Ovary (tissue), 9 donors: ENCODE measurements around the gene NAP1L2. TPM values are rescaled to one million over a fixed set of nuclear protein-coding genes. Genes with fewer than 3 reads are reported as not detected.
A peak's percentile ranks its signal among the peaks of the same experiment; 100 is the strongest.
"Not testable (repeated sequence)": the region's sequence is repeated elsewhere in the genome, so short reads cannot be mapped to it uniquely, and the experiment has no call there.

ENCODE experiments used
- DNase-seq, 5 donors: peaks; one replicate each; pipeline ENCODE4 v3.0.0-alpha.2; 2019 to 2020
- H3K27ac ChIP-seq, 2 donors: fragments of 200-600 bp; one replicate each; pipeline versions ENCODE4 v1.5.1 to v1.8.0; 2019 to 2022
- H3K27me3 ChIP-seq: fragments of 200-600 bp; one replicate; pipeline ENCODE4 v1.8.0; 2022
- H3K36me3 ChIP-seq: fragments of 200-600 bp; sonication (generic); one replicate; pipeline ENCODE4 v1.5.1; 2019
- H3K4me1 ChIP-seq: one replicate; pipeline ENCODE4 v1.8.1; 2013; ENCODE audit warnings: mild to moderate bottlenecking, moderate library complexity; ENCODE audit not compliant: insufficient read depth
- H3K4me3 ChIP-seq: fragments of 200-600 bp; sonication (generic); one replicate; pipeline ENCODE4 v1.5.1; 2017
- H3K9me3 ChIP-seq, 2 donors: fragments of 200-600 bp in 1 of 2; sonication (generic) in 1 of 2; one replicate each; pipeline versions ENCODE4 v1.5.1 to v1.8.1; 2013 to 2019; ENCODE audit warnings: mild to moderate bottlenecking in 1 of 2, moderate library complexity in 1 of 2
- CTCF ChIP-seq, 3 donors: fragments of 450-650 bp in 2 of 3; fragments of 200-600 bp in 1 of 3; IDR thresholded peaks; one replicate each; pipeline versions ENCODE4 v1.5.1 to v1.8.0; 2016 to 2022; ENCODE audit warnings: antibody characterized with exemption in 3 of 3, mild to moderate bottlenecking in 1 of 3
- EP300 ChIP-seq: sonication (generic); formaldehyde crosslinking; IDR thresholded peaks from one replicate; pipeline ENCODE4 v1.6.1; 2017; ENCODE audit warnings: antibody characterized with exemption
- POLR2A ChIP-seq: fragments of 450-650 bp; IDR thresholded peaks from one replicate; pipeline ENCODE4 v1.6.1; 2017; ENCODE audit warnings: antibody characterized with exemption, mild to moderate bottlenecking, moderate library complexity
- WGBS, 3 donors: extraction: QIAGEN DNeasy Blood & Tissue Kit in 1 of 3; methylation state at CpG; one replicate each; pipeline versions ENCODE4 v1.1.5 to v1.1.7; 2013 to 2017; 5-methylcytosine and 5-hydroxymethylcytosine counted together
- intact Hi-C, 4 donors: fragments of 100-400 bp; cut with DNase I; formaldehyde crosslinking; loops; one replicate each; pipeline versions ENCODE4 v1.11.0 to v1.15.1; 2022 to 2023
- polyA plus RNA-seq, 2 donors: library from polyadenylated mRNA; stranded (reverse); fragments of 200-250 nt in 1 of 2; fragments of 350-450 nt in 1 of 2; fragmentation: Illumina TruSeq in 1 of 2; extraction: RNeasy Lipid Tissue Mini Kit (QIAGEN cat#74804) in 1 of 2; gene quantifications; one replicate each; pipeline ENCODE4 v1.2.3, GENCODE V29; 2013 to 2014
- total RNA-seq, 7 donors: library from RNA; depleted of rRNA in 2 of 7; stranded (reverse); fragments of >200 nt in 2 of 7; fragmentation: NEBNext Ultra II Directional in 3 of 7; extraction: Animal tissue kit (Norgen Biotek cat#: 25700) in 3 of 7; gene quantifications; one replicate each; pipeline versions ENCODE4 v1.1.0 to v1.2.4, GENCODE V29; 2016 to 2023
- donor health status: DM: no; HTN: no; CAD: no; lungs with moderate emphysema.
- donor health status: DM: no; HTN: no; CAD: no.
- donor health status: Bipolar disorder and iron deficiency.
- donor health status: DM: yes; HTN: yes; CAD: no.
- donor health status: DM: no; HTN: no; CAD: no.
- donor health status: DM: yes; HTN: yes; CAD: no.

NAP1L2 gene
- total and polyA plus RNA-seq, 9 donors = 2.6 to 13.9 (median 5.9) TPM

- Histone ChIP-seq H3K27me3 (no peaks in the 10 kb centered on the region), H3K9me3 (no peaks in the 10 kb centered on the region), H3K4me3 (peak overlapping the region; percentile 47), H3K36me3 (no peaks in the 10 kb centered on the region), H3K4me1 (no peaks in the 10 kb centered on the region), H3K27ac (peak overlapping the region in 1 of 2 donors; percentile 54)
- TF ChIP-seq CTCF (IDR thresholded peaks at IDR 0.05) = no peak
- no peak for TF ChIP-seq POLR2A
- no peak for TF ChIP-seq EP300
- WGBS, 3 donors = 32 to 51% (median 35%) methylated on average over 8 of the region's 8 CpGs
- intact Hi-C loops = no loop called here
- DNase-seq = no peak
Measured at GRCh38 chrX:73215246-73215645, 595 bp upstream of the NAP1L2 start.

GRCh38 chrX:73213734-73214425 lies 771 bp downstream of the NAP1L2 start:
- Histone ChIP-seq H3K4me1 (no peaks in the 10 kb centered on the region), H3K9me3 (no peaks in the 10 kb centered on the region), H3K27me3 (no peaks in the 10 kb centered on the region), H3K36me3 (no peaks in the 10 kb centered on the region), H3K4me3 (peak overlapping the region; percentile 47), H3K27ac (peak overlapping the region in 1 of 2 donors; percentile 54)
- intact Hi-C loops = no loop called here
- 24 to 28% (median 27%) methylated on average over 18 of the region's 18 CpGs for WGBS, 3 donors
- TF ChIP-seq EP300 (no peak), POLR2A (no peak), CTCF (IDR thresholded peaks at IDR 0.05) (no peak)
- DNase-seq = no peak

- TF ChIP-seq CTCF (IDR thresholded peaks at IDR 0.05) = no peak
- no peak for TF ChIP-seq POLR2A
- TF ChIP-seq EP300 = no peak
- H3K27ac ChIP-seq = no peak overlapping the region
- H3K27me3 ChIP-seq = no peaks in the 10 kb centered on the region
- no peaks in the 10 kb centered on the region for H3K36me3 ChIP-seq
- H3K4me1 ChIP-seq = no peaks in the 10 kb centered on the region
- 52 to 63% (median 62%) methylated on average over 2 of the region's 2 CpGs for WGBS, 3 donors
- no peak for DNase-seq
- H3K4me3 ChIP-seq = no peak overlapping the region
- intact Hi-C loops = no loop called here
- peaks cover 0 to 3% of the 10 kb centered on the region in 2 donors for H3K9me3 ChIP-seq
Measured at GRCh38 chrX:73206366-73206765, 8.3 kb downstream of the NAP1L2 start.

- no peaks in the 10 kb centered on the region for H3K27me3 ChIP-seq
- H3K9me3 ChIP-seq = no peaks in the 10 kb centered on the region
- intact Hi-C loops = no loop called here
- TF ChIP-seq EP300 (no peak), POLR2A (no peak), CTCF (IDR thresholded peaks at IDR 0.05) (no peak)
- H3K4me3 ChIP-seq = no peak overlapping the region
- no peak overlapping the region for H3K27ac ChIP-seq
- no peak for DNase-seq
- whole genome bisulfite sequencing, 3 donors = 60 to 73% (median 64%) methylated on average over 6 of the region's 6 CpGs
- H3K4me1 ChIP-seq = no peaks in the 10 kb centered on the region
- H3K36me3 ChIP-seq = no peaks in the 10 kb centered on the region
Measured at GRCh38 chrX:73182502-73183114, 32.0 kb downstream of the NAP1L2 start.

- H3K27me3 ChIP-seq, H3K9me3 ChIP-seq, H3K27ac ChIP-seq, H3K36me3 ChIP-seq, H3K4me1 ChIP-seq, DNase-seq, H3K4me3 ChIP-seq, intact Hi-C loops: not testable (repeated sequence)
- 56 to 65% (median 57%) methylated on average over 1 of the region's 1 CpG for WGBS, 3 donors
Measured at GRCh38 chrX:73168945-73169344, 45.7 kb downstream of the NAP1L2 start.
